Muscle layer of duodenum (tissue), 2 donors: ENCODE results near the gene DGLUCY.
"Not testable (repeated sequence)": the region's sequence is repeated elsewhere in the genome, so short reads cannot be mapped to it uniquely, and the experiment has no call there.

Experiments used
- H3K27ac ChIP-seq: one replicate; pipeline ENCODE4 v1.7.0; 2013; ENCODE audit warnings: mild to moderate bottlenecking, low read length
- H3K27me3 ChIP-seq: one replicate; pipeline ENCODE4 v1.7.0; 2013; ENCODE audit warnings: low read depth, mild to moderate bottlenecking, control low read depth, low read length
- H3K36me3 ChIP-seq, 2 donors: one replicate each; pipeline ENCODE4 v1.7.0; 2013; ENCODE audit warnings: low read length in 2 of 2, control low read depth in 1 of 2, mild to moderate bottlenecking in 1 of 2; ENCODE audit not compliant: insufficient read depth in 2 of 2, control insufficient read depth in 1 of 2
- H3K4me1 ChIP-seq, 2 donors: one replicate each; pipeline ENCODE4 v1.7.0; 2013; ENCODE audit warnings: low read length in 2 of 2, mild to moderate bottlenecking in 2 of 2, control low read depth in 1 of 2, moderate library complexity in 1 of 2; ENCODE audit not compliant: insufficient read depth in 2 of 2, control insufficient read depth in 1 of 2
- H3K4me3 ChIP-seq, 2 donors: one replicate each; pipeline ENCODE4 v1.7.0; 2013; ENCODE audit warnings: low read length in 2 of 2, low read depth in 1 of 2, mild to moderate bottlenecking in 1 of 2
- H3K9me3 ChIP-seq, 2 donors: one replicate each; pipeline ENCODE4 v1.7.0; 2013; ENCODE audit warnings: low read length in 2 of 2, control low read depth in 1 of 2, mild to moderate bottlenecking in 1 of 2; ENCODE audit not compliant: control insufficient read depth in 1 of 2
- donor health status: healthy.

DGLUCY gene

GRCh38 chr14:91263329-91263728 is 149.5 kb downstream of the DGLUCY start:
- peak overlapping the region in 1 of 2 donors; percentile 56 for H3K4me3 ChIP-seq
- H3K27me3 ChIP-seq: peaks cover 6% of the 10 kb centered on the region
- H3K36me3 ChIP-seq: no peaks in the 10 kb centered on the region

GRCh38 chr14:91264151-91265150 is 150.6 kb downstream of the DGLUCY start:
- Histone ChIP-seq H3K4me1 (peaks cover 0 to 15% of the 10 kb centered on the region in 2 donors), H3K4me3 (peak overlapping the region; percentile 42 to 56), H3K27me3 (peaks cover 6% of the 10 kb centered on the region), H3K36me3 (no peaks in the 10 kb centered on the region), H3K9me3 (no peaks in the 10 kb centered on the region), H3K27ac (no peak overlapping the region)

More at GRCh38 chr14:91263329-91263728, 149.5 kb downstream of the DGLUCY start:
- Histone ChIP-seq H3K27ac (no peak overlapping the region), H3K9me3 (no peaks in the 10 kb centered on the region), H3K4me1 (peaks cover 0 to 11% of the 10 kb centered on the region in 2 donors)

GRCh38 chr14:91265404-91265803 is 151.5 kb downstream of the DGLUCY start:
- H3K9me3 ChIP-seq: no peaks in the 10 kb centered on the region
- peaks cover 0 to 21% of the 10 kb centered on the region in 2 donors for H3K4me1 ChIP-seq
- peaks cover 6% of the 10 kb centered on the region for H3K27me3 ChIP-seq
- no peak overlapping the region for H3K4me3 ChIP-seq
- H3K27ac ChIP-seq: no peak overlapping the region
- H3K36me3 ChIP-seq: no peaks in the 10 kb centered on the region

GRCh38 chr14:91266276-91266675 is 152.4 kb downstream of the DGLUCY start:
- H3K9me3 ChIP-seq, H3K27ac ChIP-seq, H3K27me3 ChIP-seq, H3K36me3 ChIP-seq, H3K4me3 ChIP-seq: not testable (repeated sequence)
- H3K4me1 ChIP-seq: peaks cover 0 to 22% of the 10 kb centered on the region in 2 donors

- Histone ChIP-seq H3K4me1 (peaks cover 0 to 28% of the 10 kb centered on the region in 2 donors), H3K4me3 (no peak overlapping the region), H3K9me3 (no peaks in the 10 kb centered on the region), H3K36me3 (no peaks in the 10 kb centered on the region), H3K27ac (no peak overlapping the region), H3K27me3 (peaks cover 6% of the 10 kb centered on the region)
Measured at GRCh38 chr14:91267965-91268437, 154.1 kb downstream of the DGLUCY start.

- Histone ChIP-seq H3K4me3 (peak overlapping the region in 1 of 2 donors; percentile 21), H3K27me3 (peaks cover 6% of the 10 kb centered on the region), H3K4me1 (peaks cover 0 to 23% of the 10 kb centered on the region in 2 donors), H3K36me3 (no peaks in the 10 kb centered on the region), H3K27ac (no peak overlapping the region), H3K9me3 (no peaks in the 10 kb centered on the region)
Measured at GRCh38 chr14:91269076-91269991, 155.5 kb downstream of the DGLUCY start.

GRCh38 chr14:91270188-91270587 is 156.3 kb downstream of the DGLUCY start:
- Histone ChIP-seq H3K36me3 (no peaks in the 10 kb centered on the region), H3K4me3 (no peak overlapping the region), H3K4me1 (peaks cover 0 to 17% of the 10 kb centered on the region in 2 donors), H3K27me3 (peaks cover 3% of the 10 kb centered on the region), H3K9me3 (no peaks in the 10 kb centered on the region), H3K27ac (no peak overlapping the region)

GRCh38 chr14:91270619-91271018 is 156.7 kb downstream of the DGLUCY start:
- no peaks in the 10 kb centered on the region for H3K27me3 ChIP-seq
- H3K36me3 ChIP-seq: no peaks in the 10 kb centered on the region
- H3K4me1 ChIP-seq: peaks cover 0 to 17% of the 10 kb centered on the region in 2 donors
- no peak overlapping the region for H3K4me3 ChIP-seq
- no peaks in the 10 kb centered on the region for H3K9me3 ChIP-seq
- H3K27ac ChIP-seq: no peak overlapping the region

- H3K4me3 ChIP-seq: no peak overlapping the region
- no peaks in the 10 kb centered on the region for H3K27me3 ChIP-seq
- H3K36me3 ChIP-seq: no peaks in the 10 kb centered on the region
- peaks cover 0 to 22% of the 10 kb centered on the region in 2 donors for H3K4me1 ChIP-seq
- no peak overlapping the region for H3K27ac ChIP-seq
- H3K9me3 ChIP-seq: no peaks in the 10 kb centered on the region
Measured at GRCh38 chr14:91271639-91272038, 157.8 kb downstream of the DGLUCY start.

GRCh38 chr14:91272341-91273272 is 158.7 kb downstream of the DGLUCY start:
- H3K9me3 ChIP-seq: no peaks in the 10 kb centered on the region
- no peaks in the 10 kb centered on the region for H3K27me3 ChIP-seq
- no peak overlapping the region for H3K4me3 ChIP-seq
- H3K4me1 ChIP-seq: peaks cover 0 to 23% of the 10 kb centered on the region in 2 donors
- peaks cover 0 to 5% of the 10 kb centered on the region in 2 donors for H3K36me3 ChIP-seq
- H3K27ac ChIP-seq: no peak overlapping the region
